EL (cell line): ENCODE data around the gene USP54.

Experiments used
- DNase-seq: peaks from one replicate; pipeline ENCODE4 v3.0.0-alpha.2; 2016

Gene USP54

GRCh38 chr10:73529089-73529832 lies 61.9 kb downstream of the USP54 start:
- DNase-seq: peak; percentile 71

GRCh38 chr10:73522263-73522662 lies 68.9 kb downstream of the USP54 start:
- peak; percentile 40 for DNase-seq

- DNase-seq: no peak
These were observed 71.8 kb downstream of the USP54 start for GRCh38 chr10:73519336-73519735.

- DNase-seq: peak; percentile 41
These were observed 73.8 kb downstream of the USP54 start for GRCh38 chr10:73517166-73517888.

- DNase-seq: no peak
These were observed 78.9 kb downstream of the USP54 start for GRCh38 chr10:73512207-73512743.

GRCh38 chr10:73509695-73510094 lies 81.4 kb downstream of the USP54 start:
- DNase-seq: no peak

- no peak for DNase-seq
These were observed 84.7 kb downstream of the USP54 start for GRCh38 chr10:73506491-73506890.

GRCh38 chr10:73506074-73506473 lies 85.1 kb downstream of the USP54 start:
- no peak for DNase-seq

- DNase-seq: no peak
These were observed 88.1 kb downstream of the USP54 start for GRCh38 chr10:73503037-73503436.

- DNase-seq: peak; percentile 39
These were observed 89.5 kb downstream of the USP54 start for GRCh38 chr10:73501651-73502050.

- DNase-seq: no peak
These were observed 93.5 kb downstream of the USP54 start for GRCh38 chr10:73497623-73498022.

- peak; percentile 97 for DNase-seq
These were observed 95.1 kb downstream of the USP54 start, which contains the start of gene PPP3CB for GRCh38 chr10:73495884-73496674. Gene PPP3CB, minus strand, starts transcription at chr10:73496024. Its CDS starts 135 bp downstream, at chr10:73495889.

- DNase-seq: peak; percentile 93
These were observed 95.8 kb downstream of the USP54 start for GRCh38 chr10:73495226-73495883.

- DNase-seq: no peak
These were observed 96.3 kb downstream of the USP54 start for GRCh38 chr10:73494877-73495225.

GRCh38 chr10:73494213-73494612 lies 96.9 kb downstream of the USP54 start:
- no peak for DNase-seq

GRCh38 chr10:73493781-73494180 lies 97.4 kb downstream of the USP54 start:
- DNase-seq: peak; percentile 88

GRCh38 chr10:73486601-73487000 lies 104.5 kb downstream of the USP54 start:
- no peak for DNase-seq

GRCh38 chr10:73485320-73485719 lies 105.8 kb downstream of the USP54 start:
- DNase-seq: no peak

GRCh38 chr10:73480158-73480557 lies 111.0 kb downstream of the USP54 start:
- peak; percentile 80 for DNase-seq

- DNase-seq: no peak
These were observed 112.5 kb downstream of the USP54 start for GRCh38 chr10:73478636-73479035.

- no peak for DNase-seq
These were observed 119.9 kb downstream of the USP54 start for GRCh38 chr10:73471226-73471625.

GRCh38 chr10:73469579-73469978 lies 121.6 kb downstream of the USP54 start:
- no peak for DNase-seq

- DNase-seq: no peak
These were observed 123.9 kb downstream of the USP54 start for GRCh38 chr10:73467206-73467605.
